ENCODE data around the gene RTN4RL1.

RTN4RL1 gene

GRCh38 chr17:1972487-1973160 lies 52.5 kb downstream of the RTN4RL1 start:
- DNase-seq, result no peak

- no peak for DNase-seq
Measured at GRCh38 chr17:1970843-1971384, 54.2 kb downstream of the RTN4RL1 start.

DNA sequence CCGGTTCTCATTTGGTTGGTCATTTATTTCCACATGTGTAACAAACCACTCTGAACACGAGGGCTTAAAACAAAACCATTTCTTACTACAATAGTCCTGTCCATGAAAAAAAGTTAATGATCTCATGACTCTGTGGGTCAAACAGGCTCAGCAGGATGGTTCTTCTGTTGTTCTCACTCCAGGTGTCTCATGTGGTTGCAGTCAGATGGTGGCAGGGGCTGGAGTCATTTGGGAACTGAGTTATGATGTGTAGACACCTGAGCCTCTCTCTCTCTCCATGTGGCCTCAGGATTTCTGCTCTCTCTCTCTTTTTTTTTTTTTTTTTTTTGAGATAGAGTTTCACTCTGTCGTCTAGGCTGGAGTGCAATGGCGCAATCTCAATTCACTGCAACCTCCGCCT lies 55.4 kb downstream of the RTN4RL1 start:
- DNase-seq, result peak; percentile 85

DNA sequence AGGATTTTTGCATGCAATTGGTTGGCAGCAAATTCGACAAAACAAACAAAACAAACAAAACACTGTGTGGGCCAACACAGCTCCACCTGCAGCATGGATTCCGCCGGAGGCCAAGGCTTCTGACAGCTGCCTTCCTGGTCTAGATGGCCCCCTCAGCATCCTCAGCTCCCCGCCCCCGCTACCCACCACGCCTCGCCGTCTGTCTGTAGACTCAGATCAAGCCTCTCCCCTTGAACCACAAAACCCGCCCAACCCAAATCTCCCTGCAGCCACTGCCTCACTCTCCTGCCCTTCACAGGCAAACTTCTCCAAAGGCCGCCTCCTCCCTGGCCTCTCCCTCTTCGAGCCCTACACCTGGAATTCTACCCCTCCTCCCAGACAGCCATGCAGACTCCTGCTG lies 57.9 kb downstream of the RTN4RL1 start:
- DNase-seq, result peak; percentile 78

DNA sequence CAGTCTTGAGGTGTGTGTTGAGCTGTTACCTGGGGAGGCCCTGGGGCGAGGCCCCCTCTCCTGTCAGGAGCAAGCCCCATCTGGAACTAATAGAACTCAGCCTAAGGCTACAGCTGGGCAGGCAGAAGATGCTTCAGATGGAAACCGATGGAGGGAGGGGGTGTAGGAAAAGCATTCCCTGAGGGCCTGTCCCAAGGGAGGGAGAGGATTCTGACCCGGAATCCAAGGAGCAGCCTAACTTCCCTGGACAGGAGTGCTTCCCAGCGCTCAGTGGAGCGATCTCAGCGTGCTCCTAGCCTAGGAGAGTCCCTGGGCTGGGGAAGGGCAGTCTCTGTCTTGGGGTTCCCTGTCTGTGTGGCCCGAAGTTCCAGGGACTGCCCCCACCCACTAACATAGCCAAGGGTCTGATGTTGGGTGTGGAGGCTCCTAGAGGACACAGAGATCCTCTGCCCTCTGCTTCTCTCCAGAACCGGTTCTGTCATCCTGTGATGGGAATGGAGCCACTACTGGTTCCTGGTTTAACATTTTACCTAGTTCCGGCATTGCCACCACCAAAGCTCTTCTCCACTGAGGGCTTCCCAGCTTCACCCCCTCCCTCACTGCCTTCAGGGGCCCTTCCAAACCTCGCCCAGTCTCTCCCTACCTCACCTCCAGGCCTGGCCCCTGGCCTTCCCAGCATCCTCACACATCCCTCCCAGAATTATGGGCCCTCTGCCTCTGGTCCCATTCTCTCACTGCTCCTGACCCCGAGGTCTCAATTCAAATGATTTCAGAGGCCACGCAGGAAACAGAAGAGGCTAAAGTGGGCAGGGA lies 58.7 kb downstream of the RTN4RL1 start:
- DNase-seq, result peak; percentile 79

DNA sequence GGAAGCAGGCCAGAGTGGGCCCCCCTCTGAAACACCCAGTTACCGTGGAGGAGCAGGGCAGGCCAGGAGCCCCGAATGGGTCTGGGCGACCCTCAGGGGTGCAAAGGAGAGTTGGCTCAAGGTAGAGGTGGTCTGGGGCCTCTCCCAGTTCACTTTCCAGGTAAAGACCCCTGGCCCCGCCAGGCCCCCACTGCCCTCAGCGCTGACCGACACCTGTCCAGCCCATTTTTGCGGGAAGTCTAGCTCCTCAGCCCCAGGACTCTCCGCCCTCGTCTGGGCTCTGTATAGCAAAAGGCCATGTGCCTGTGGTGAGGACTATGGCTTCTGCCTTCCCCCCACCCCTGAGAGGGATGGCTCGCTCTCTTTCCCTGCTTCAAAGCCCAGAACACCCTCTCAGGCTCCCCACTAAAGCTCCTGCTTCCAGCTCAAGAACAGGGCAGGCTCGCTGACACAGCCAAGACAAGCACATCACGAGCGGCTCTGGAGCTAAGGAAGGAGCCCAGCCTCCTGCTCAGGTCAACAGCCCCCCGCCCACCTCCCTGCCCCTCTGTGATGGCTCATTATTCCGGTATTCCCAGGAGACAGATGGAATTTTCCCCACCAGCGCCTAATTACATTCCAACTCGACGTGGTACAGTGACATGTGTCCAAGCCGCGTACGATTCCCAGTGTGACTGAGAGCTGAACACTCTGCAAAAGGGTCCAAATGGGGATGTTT lies 59.4 kb downstream of the RTN4RL1 start:
- DNase-seq, result peak; percentile 79

GRCh38 chr17:1963250-1963649 lies 61.9 kb downstream of the RTN4RL1 start:
- DNase-seq, result no peak

DNA sequence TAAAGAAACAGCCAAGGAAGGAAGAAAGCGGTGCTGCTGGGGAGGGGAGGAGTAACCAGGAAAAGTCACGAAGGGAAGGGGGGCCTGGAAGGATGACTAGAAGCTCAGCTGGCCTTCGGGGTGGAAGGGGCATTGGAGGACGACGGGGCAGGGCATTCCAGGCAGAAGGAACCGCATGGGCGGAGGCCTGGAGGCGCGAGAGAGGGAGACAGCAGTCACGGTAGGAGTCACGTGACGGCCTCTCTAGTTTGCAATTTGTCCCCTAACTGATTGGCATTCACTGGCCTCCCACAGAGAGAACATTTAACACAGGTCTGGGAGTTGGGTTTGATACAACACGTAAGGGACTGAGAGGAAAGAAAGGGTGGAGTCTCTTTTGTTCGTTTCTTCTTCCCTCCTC lies 63.9 kb downstream of the RTN4RL1 start:
- DNase-seq, result no peak

DNA sequence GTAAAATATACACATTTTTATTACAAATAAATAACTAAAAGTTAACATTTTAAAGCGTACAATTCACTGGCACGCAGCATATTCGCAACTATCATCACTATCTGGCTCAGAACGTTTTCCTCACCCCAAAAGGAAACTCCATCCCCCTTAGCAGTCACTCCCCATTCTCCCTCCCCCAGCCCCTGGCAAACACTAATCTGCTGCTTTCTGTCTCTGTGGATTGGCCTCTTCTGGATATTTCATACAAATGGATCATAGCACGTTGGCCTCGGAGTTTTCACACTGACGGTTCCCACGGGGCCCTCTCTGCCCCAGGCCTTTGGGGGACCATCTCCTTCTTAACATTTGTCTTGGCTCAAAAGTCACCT lies 64.6 kb downstream of the RTN4RL1 start:
- no peak for DNase-seq

DNA sequence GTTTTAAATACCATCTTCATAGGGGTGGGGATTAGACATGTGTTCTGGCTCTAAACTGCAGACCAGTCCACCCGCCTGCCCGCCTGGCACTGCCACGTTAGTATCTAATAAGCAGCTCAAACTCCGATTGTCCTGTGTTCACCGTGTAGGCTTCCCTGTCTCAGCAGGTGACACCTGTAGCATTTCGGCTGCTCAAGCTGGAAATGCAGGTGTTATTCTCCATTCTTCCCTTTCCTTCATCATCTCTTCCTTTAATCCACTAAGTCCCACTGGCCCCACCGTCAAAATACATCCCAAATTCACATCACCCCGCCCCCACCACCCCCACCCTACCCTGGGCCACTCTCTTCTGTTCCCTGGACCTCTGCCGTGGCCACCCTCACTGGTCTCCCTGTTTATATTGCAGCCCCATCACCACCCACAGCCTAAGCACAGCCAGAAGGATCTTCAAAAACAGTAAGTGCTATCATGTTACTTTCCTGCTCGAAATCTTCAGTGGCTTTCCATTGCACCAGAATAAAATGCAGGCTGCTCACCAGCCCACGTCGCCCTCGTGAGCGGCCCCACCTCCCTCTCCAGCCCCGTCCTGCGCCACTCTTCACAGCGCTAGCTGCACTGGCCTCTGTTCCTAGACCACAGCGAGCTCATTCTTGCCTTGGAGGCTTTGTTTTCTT lies 65.1 kb downstream of the RTN4RL1 start:
- no peak for DNase-seq

GRCh38 chr17:1958134-1958881 lies 66.8 kb downstream of the RTN4RL1 start:
- peak; percentile 72 for DNase-seq

GRCh38 chr17:1957037-1957436 lies 68.1 kb downstream of the RTN4RL1 start:
- DNase-seq, result no peak

DNA sequence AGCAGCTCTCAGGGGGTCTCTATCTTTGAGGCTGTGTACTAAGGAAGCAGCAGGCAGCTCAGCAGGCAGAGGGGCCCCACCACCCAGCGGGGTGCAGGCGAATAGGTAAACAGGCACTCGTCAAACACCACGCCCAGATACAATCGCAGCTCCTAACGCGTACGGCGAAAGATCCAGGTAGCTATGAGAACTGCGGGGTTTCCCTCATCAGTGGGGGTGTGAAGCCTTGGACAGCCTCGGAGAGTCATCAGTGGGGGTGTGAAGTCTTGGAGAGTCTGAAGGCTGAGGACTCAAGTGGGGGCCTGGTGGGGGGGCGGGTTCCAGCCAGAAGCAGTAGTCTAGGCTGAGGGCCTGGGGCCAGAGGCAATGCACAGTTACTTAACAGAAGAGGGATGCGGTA lies 69.0 kb downstream of the RTN4RL1 start:
- DNase-seq, result peak; percentile 64

DNA sequence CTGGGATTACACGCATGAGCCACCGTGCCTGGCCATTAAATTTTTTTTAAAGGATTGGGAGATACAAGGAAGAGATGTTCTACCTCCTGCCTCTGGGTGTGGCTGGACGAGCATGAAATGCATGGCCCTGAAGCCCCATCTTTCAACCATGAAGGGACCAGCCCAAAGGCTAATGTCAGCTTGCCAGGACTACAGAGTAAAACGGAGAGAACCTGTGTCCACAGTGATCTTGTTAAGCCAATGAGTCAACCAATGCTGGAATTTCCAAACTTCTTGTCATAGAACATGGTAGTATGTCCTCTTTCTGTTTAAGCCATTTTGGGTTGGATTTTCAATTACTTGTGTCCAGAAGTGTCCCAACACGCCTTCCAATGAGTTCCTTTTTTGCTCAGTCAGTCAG lies 71.3 kb downstream of the RTN4RL1 start:
- no peak for DNase-seq

DNA sequence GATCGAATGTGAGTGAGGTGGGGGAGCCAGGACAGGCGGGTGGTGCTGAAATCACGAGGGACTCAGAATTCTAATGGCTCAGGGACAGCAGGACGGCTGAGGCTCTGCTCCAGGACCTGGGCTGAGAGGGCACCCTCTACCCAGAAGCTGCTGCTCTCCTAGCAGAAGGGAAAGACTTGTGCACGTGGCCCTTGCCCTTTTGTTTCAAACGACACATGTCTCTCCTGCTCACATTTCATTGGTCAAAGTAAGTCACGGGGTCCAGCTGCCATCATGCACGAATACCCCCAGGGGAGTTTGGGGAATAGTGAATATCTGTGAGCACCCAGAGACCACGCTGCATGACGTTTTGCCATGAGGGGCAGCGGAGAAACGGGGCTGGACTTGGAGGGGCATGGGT lies 73.2 kb downstream of the RTN4RL1 start:
- DNase-seq, result peak; percentile 29

DNA sequence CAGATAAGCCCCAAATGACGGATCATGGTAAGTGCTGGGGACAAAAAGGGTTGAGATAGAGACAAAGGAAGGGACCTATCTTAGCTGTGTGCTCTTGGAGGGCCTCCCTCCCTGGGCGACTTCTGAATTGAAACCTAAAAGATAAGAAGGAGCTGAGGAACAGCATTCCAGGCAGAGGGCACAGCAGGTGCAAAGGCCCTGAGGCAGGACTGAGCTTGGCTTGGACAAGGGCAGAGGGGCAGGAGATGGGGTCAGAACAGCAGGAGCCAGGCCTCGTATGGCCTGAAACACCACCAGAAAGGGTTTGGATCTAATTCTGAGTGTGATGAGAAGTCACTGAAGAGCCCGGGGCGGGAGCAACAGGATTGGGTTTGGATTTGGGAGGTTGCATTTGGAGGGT lies 75.4 kb downstream of the RTN4RL1 start:
- DNase-seq, result no peak

DNA sequence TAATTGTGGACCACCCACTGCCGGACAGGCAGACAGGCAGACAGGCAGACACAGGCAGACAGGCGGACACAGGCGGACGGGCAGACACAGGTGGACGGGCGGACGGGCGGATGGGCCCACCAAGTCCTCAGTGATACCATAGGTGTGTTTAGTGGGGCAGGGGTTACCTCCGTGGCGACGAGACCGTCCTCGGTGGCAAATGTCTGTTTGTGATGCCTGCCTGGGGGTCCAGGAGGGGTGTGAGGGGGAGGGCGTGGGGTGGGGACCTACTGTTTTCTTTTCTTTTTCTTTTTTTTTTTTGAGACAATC lies 76.7 kb downstream of the RTN4RL1 start:
- no peak for DNase-seq

DNA sequence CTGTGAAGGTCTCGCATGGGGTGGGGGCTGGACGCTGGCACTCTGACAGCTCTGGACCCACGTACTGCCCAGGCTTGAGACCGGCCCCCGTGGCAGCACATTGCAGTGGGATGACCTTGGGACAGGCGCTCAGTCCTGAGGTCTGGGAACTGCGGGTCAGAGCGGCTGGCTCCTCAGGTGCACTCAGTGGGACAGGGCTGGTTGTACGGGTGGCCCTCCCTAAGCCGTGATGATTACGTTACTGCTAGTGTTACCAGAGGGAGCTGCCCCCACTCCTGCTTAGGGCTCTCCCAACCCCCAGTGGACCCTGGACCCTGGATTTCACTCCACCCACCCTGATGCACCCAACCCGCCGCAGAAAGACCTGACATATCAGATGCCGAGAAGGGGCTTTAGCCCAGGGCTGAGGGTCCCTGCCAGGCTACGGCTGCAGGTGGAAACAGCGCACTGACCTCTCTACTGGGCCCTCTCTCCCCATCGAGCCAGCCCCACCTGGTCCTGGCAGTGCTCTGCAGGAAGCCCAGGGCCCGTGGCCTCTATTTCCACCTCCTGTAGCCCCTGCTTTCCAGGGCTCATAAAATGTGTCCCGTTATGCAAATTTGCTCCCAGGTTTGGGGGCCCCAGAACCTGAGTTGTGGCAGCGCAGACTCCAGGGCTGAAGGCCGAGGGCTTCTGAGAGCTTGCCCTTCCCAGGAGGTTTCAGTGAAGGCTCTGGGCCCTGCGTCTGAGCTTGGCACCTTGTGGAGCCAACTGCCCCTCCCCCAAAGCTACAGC lies 77.2 kb downstream of the RTN4RL1 start:
- no peak for DNase-seq

DNA sequence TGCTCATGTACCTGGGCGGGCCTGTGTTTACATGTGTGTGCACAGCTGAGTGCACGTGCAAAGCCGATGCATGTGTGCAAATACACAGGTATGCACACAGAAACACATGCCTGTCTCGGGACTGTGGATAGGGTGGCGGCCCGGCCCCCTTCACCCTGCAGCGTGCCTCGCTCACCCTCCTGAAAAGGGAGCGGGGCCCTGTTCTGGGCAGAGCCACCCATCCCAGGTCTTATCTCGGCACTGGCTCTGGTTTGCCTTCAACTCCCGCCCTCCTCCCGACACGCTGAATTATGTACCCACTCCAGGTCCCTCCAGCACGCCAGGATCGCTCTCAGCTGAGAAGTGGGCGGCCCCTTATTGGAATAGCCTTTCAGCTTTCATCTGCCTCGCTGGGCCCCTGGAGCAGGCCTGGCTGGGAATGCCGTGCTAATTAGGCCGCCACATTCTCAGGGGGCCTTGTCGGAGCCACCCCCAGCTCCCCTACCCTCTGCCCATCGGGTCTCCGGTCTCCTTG lies 77.8 kb downstream of the RTN4RL1 start:
- no peak for DNase-seq

DNA sequence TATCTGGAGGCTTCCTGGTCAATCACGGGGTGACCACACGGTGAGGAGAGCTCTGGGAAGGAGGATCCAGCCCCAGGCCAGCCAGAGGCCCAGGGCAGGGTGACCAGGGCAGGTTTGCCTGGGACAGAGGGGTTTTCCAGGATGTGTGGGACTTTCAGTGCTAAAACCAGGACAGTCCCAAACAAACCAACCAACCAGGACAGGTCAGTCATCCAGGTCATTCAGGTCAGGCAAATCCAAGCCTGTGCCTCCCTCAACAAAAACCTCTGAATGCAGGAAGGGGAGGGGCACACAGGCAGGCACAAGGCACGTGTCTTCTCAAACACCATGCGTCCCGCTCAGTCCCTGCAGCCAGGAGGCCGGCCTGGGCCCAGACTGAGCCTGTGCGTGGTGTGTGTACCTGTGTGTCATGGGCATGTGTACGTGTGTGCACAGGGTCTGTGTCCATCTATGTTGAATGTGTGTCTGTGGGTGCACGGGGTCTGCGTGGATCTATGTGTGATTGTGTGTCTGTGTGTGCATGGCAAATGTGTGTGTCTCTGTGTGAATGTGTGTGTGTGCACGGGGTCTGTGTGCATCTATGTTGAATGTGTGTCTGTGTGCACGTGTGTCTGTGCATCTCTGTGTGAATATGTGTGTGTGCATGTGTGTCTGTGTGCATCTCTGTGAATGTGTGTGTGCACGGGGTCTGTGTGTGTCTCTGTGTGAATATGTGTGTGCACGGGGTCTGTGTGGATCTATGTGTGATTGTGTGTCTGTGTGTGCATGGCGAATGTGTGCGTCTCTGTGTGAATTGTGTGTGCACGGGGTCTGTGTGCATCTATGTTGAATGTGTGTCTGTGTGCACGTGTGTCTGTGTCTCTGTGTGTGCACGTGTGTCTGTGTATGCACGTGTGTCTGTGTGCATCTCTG lies 78.9 kb downstream of the RTN4RL1 start:
- no peak for DNase-seq
